Fibroblast of skin of left quadriceps (primary cell): Measurements from ENCODE around the gene MMP20.

Source experiments
- DNase-seq, 2 experiments: peaks; one replicate each; pipeline ENCODE4 v3.0.0-alpha.2; 2013; ENCODE audit warnings: low read depth in 2 of 2

Gene MMP20

DNA sequence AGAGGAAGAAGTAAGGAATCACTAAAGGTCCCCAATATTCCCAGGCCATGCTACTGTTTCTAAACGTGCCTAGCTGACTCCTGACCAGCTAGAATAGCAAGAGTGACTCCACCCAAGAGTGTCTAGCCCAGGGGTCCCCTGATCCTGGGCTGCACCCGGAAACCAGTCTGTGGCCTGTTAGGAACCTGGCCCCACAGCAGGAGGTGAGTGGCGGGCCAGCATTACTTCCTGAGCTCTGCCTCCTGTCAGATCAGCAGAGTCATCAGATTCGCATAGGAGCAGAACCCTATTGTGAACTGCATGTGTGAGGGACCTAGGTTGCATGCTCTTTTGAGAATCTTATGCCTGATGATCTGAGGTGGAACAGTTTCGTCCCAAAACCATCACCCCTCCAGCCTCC, 2.0 kb downstream of the MMP20 start:
- no peak for DNase-seq

DNA sequence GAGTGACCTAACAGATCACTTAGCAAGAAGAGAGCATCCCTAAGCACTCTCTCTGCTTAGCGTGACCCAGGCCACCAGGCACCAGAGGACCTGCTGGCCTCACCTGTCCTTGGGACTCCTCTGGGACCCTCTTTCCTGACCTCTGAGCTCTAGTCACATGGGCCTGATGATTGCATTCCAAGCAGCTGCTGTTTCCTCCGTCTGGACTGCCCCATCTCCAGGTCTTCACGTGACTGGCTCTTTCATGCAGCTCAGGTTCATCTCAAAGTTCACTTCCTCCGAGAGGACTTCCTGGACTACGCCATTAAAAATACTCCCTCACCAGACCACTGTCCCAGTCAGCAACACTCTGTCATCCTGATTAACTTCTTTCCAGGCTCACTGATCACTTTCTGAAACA, 2.9 kb downstream of the MMP20 start:
- DNase-seq, result no peak

DNA sequence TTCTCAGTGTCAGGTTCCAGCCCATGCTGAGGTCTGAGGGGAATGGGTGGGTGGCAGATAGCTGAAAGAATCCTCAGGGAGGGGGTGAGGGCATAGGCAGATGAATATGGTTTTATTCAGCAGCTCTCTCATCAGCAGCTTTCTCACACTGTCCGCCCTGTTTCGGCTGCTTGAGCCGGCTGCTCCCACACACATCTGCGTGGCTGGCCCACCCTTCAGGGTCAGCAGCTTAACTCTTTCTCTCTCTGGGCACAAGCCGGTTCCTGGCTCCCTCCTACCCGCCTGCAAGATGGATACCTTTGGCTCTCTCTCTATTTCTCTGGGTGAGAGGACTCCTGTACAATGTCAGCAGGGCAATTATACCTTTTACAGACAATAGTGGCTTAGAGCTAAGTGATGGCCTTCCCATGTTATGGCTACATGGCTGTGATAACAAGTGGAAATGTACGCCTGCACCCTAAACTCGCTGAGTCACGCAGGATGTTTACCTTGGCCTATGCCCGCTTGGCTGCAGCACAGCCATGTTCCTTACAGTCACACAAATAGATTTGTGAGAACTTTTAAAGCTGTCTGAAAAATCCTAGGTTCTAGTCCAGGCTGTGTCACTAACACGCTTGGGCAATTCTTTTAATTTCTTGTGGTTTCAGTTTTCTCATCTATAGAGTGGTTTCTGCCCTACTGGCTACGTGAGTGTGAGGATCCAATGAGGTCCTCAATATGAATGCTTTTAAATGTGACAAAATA, 4.1 kb downstream of the MMP20 start:
- DNase-seq, result no peak

DNA sequence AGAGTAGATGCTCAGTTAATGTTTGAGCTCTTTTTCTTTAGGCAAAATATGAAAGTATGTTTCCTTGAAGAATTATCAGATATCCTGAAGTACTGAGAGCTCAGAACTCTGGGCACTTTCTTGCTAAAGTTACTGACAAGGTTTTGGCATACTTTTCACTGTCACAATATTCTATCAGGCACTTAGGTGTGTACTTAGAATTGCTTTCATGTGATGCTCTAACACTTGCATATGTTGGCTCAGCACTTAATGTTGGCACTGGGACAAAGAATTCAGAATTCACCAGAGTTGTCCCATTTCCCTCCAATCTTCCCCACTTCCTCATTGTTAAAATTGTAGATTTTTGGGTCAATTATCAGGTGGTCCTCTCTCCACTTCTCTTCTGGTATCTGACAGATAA, 5.0 kb downstream of the MMP20 start:
- no peak for DNase-seq

DNA sequence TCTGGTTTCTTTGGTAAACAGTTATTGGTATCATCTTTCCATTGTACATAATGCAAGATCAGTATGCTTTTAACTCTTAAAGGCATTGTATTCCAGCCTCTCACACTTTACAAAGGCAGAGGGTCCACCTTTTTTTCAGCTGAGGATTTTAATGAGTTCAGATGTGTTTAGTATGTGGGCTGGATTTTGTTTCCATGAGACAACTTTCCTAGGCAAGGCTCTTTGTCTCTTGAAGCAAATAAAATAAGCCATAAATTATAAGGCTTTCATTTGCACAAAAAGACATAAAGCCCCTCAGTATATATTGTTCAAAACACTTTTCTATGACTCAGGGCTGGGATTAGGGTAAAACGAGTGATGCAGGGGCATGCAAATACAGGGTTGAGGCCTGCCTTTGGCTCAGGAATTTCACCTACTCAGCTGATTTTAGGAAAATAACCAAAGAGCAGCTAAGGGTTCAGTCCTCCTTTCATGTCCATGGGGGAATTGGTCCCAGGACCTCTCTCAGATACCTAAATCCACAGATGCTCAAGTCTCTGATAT, 7.6 kb downstream of the MMP20 start:
- no peak for DNase-seq

DNA sequence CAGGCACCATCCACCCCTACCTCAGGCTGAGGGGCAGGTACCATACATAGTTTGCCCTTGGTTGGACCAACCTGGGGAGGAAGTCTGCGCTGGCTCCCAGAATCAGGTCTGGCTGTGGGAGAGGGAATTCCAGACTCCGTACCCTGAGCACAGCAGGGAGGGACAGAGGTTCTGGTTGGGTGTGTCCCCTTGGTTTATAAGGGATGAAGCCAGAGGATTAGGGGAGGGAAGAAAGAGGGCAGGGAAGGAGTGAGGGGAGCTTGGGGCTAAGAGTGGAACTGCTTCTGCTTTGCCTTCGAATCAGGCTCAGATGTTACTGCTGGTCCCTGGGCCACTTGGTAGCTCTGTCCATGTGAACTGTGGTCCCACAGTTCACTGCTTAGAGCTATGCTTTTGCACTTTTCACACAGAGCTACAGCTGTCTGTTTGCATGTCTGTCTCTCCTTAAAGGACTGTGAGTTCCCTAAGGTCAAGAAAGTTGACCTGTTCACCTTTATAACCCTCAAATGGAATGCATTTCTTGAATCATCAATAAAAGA, 9.2 kb downstream of the MMP20 start:
- no peak for DNase-seq

DNA sequence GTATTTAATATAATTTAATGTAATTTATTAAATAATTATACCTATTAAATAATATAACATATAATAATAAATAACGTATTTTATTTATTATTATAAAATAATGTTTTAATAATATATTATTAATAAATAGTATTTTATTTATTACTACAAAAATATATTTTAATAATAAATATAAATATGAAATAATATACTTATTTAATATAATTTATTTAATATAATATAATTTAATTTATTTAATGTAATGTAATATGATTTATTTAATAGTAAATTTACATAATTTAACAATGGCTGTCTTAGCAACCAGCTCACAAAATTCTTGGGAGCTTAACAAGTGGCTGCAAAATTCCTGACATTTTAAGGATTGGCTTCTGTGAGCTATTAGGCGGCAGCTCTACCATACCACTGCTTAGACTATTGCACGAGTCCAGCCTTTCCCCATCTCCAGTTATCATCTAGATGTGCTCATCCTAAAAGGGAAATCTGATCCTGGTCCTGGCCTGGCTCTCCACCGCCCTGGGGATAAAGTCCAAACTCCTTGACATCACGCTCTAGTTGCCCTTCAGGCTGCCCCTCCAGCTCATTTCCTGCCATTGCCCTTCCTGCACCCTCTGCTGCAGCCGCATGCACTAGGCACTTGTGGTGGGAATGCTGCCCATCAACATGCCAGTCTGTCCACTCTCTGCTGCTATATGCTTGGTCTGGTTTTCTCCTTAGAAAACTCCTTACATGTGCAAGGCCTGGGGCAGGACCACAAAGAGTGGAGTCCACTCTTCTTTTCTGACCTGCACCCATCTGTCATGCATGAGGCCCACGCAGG, 9.8 kb downstream of the MMP20 start:
- DNase-seq, result no peak

DNA sequence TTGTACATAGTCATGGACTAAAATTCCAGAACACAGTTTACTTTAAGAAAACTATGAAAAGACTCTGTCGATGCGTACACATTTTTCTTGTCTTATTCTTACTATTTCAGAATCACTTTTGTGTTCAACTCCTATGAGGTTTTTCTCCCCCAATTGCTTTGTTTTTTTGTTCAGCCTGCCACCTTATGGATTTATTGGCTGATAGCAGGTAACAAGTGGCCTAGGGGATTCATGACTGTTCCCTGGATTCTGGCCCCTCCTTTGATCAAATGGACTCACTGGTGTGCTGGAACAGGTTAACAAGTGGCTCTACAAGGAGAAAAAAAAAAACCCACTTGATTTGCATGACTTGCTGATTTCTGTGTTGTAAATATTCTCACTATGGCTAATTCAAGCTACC, 10.6 kb downstream of the MMP20 start:
- DNase-seq, result no peak

DNA sequence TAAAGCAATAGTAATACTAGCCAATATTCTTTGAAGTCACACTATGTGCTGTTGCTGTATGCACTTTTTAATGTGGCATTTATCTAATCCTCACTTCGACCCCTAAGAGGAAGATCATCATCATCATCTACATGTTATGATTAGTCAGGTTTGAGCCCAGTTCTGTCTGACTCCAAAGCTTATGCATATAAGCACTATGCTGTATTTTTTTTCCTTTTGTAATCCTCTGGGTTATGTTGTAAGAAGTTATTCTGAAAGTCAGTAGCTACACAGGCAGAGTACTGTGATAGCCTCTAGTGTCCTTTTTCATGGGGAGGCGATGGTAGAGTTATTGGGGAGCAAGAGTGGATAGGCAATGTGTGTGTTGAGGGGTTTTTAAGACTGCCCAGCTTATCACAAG, 11.1 kb downstream of the MMP20 start:
- no peak for DNase-seq

DNA sequence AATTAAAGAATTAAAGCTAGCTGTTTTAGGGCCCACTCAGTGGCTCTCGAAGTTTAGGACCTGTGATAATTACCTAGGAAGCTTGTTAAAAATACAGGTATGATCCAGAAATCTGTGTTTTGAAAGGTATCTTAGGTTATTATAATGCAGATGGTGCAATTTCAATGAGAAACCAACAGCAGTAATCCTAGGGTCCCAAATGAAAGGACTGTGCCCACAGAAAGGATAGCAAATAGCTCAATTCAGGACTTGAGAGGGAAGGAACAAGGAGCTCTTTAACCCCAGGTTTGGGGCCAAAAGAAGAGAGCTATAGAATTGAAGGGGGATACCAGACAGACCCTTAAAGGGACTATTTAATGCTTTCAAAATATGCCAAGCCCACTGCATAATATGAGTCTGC, 11.7 kb downstream of the MMP20 start:
- no peak for DNase-seq

DNA sequence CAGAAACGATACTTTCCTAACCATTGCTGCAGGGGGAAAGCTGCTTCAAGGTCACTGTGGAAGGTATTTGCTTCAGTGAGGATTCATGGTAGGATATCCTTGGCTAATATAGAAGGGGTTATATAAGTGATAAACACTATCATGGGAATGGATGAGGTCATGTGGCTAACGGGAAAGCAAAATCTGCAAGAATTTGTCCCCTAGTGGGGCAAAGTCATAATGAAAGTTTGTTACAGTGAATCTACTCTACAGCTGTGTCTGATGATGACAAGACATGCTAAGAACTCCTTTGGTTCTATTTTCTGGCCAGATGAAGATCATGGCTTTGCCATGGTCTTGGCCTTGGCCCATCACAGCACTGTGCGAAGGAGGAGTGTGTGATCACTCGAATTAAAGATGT, 13.8 kb downstream of the MMP20 start:
- no peak for DNase-seq

DNA sequence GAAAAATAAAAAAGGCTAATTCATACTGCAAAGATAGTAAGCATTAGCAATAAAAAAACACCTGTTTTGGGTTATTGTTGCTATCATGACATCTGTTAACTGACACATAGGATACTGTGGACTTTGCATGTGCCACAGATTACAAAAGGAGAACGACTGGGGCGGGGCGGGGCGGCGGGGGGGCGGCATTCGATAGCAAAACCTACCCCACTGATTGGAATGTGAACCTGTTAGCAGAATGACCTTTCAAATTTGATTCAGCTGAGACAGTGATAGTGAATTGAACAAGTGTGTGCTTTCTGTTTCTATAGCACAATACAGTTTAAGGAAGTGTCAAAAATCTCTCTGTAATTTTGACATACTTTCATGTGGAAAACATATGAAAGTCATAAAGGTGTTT, 14.9 kb downstream of the MMP20 start:
- no peak for DNase-seq

DNA sequence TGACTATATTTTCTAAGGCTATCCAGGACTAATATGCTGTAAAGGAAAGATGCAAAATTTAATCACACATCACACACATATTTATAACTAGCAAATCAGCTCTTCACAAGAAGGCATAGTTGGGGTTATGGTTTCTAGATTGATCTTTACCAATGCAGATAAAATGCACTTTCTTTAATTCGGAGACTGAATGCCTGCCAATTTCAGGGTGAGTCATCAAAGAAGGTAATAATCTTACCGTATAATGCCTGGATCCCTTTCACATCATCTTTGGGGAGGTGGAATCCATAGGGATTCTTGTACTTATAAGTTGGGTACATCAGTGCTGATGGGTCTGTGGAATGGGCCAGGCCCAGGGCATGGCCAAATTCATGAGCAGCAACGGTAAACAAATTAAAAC, 16.4 kb downstream of the MMP20 start:
- DNase-seq, result no peak

DNA sequence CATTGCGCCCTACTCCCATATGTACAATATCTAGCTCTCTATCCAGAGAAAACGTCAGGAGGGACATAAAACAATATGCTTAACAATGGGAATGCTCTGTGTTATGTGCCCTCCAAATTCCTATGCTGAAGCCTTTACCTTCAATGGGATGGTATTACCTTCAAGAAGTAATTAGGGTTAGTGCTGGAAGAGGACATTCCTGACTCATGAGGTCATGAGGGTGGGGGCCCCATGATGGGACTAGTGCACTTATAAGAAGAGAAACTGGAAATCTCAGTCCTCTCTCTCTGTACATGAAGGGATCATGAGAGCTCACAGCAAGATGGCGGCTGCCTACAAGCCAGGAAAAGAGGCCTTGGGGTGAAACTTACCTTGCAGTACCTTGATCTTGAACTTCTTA, 20.3 kb downstream of the MMP20 start:
- DNase-seq, result no peak

DNA sequence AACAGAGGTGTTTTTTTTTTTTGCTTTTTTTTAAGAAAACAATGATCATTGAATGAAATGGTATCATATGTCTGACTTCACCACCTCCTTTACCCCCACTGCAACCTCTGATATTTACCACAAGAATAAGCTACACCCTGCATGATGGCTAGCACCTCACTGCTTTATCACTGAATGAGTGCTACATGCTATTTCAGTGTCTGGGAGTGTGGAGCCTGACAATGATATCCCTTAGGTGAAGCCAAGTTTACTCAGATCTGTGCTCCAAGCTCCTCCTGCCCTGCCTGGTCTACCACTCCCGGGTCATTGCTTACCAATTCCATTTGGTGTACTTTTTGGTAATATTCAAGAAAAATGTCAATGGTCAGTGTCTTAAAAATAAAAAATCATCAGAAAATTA, 21.1 kb downstream of the MMP20 start:
- DNase-seq, result no peak

DNA sequence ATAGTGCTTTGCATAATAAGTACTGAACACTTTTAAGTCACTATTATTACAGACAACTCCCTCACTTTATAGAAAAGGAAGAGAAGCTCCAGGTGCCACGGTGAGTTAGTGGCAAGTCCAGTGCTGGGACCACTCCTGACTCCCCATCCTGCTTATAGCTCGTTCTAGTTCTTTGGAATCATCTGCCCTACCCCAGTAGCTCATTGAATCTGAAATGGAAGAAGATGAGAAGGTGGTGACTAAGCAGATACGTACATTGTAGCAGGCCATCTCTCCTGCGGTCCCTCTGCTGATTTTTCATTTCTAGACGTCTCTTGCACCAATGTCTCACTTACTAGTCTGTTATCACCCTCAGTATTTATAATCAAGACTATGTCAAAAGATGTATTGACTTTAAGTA, 21.6 kb downstream of the MMP20 start:
- DNase-seq, result no peak

DNA sequence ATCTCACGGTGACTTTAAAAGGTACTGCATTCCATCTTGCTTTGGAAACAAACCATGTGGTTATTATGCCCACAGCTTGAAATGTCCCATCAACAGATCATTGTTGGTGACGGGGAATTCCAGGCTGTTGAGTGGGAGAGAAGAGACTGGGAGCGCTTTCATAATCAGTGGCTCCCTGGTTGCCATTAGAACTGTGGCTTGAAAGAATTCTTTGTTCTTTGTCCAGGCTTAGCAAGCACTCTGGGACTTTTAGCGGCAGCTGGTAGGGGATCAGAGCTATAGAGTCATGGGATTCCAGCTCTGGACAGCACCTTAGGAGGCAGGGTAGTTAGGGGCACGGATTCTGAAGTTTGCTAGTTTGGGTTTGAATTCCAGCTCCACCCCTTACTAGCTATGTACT, 22.0 kb downstream of the MMP20 start:
- no peak for DNase-seq

DNA sequence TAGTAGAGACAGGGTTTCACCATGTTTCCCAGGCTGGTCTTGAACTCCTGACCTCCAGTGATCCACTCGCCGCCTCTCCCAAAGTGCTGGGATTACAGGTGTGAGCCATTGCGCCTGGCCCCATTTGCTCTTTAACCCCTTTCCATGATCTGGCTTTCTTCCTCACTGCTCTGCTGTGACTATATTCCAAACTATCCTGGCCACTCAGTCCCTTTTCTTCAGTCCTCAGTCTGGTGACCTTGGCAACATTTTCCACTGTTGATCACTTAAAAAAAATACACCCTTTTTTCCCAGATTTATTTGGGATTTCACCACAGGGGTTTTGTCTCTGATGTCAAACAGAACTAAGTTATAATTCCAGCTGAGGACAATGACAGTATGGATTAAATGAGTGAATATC, 24.5 kb downstream of the MMP20 start:
- no peak for DNase-seq

DNA sequence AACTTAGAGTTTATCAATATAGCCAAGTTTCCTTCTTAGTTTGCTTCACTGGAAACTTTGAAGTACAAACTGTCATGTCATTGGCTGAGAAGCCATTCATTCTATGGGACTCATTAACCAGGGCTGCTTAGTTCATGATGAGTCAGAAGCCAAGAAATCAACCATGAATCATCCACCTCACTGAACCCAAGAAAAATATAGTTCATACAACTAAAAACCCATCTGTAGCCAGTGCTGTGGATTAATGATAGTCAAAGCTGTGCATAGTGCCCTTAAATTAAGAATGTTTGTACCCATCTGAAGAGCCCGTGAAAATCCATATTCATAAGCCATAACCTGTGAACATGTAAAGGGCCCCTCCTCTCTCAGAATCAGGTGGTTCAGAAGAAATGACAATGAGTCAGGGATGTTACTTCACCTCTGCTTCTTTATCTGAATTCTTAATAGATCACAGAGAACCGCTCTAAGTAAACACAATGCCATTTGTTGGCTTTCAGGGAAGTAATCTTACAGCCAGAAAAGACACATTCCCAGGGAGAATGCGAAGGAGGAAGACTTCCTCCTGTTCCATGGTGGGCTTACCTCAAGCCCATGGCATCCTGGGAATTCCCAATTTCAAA, 25.4 kb downstream of the MMP20 start:
- DNase-seq, result peak; percentile 68 to 72

DNA sequence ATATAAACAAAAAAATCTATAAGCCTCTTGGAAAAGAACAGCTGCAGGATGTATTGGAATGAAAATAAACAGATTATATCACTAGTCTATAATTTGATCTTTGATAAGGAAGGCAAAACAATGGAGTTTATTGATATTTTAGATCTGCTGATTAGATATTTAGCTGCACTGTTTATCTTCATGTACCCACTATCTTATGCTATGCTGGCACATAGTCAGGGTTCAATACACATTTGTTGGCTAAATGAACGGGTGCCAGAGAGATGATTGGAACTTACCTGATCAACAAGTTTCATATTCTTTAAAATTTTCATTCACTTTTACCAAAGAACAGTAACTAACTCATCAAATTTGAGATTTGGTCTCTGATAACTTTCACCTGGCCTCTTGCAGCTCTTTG, 26.9 kb downstream of the MMP20 start:
- no peak for DNase-seq

DNA sequence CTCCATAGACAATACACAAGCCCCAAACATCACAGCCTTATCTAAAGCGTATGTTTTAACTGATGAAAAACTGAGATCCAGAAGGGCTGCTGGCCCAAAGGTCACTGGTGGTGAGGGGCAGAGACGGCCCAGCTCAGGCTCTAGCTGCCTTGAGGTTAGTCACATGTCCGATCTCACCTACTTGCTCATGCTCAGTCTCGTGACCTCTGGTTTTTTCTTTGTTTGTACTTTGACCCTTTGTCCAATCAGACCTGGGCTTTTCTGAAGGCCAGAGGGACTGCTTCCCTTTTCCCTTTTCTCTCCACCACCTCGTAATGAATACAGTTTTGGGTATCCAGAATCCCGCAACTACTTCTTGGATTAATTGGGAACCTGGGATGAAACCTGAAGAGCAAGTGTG, 28.6 kb downstream of the MMP20 start:
- no peak for DNase-seq
